Fibroblast of lung (primary cell): ENCODE measurements around the gene SEC14L2. TPM values are rescaled to one million over a fixed set of nuclear protein-coding genes. Genes with fewer than 3 reads are reported as not detected.
"Not testable (repeated sequence)": the region's sequence is repeated elsewhere in the genome, so short reads cannot be mapped to it uniquely, and the experiment has no call there.

Source experiments
- DNase-seq, 2 donors: peaks; one replicate each; pipeline versions ENCODE4 v3.0.0 to v3.0.0-alpha.2; 2010; ENCODE audit warnings: low read depth in 2 of 2
- H2AFZ ChIP-seq: 2 replicates; pipeline ENCODE4 v1.5.1; 2012; ENCODE audit warnings: low read length, control low read depth, inconsistent platforms
- H3K27ac ChIP-seq: 2 replicates; pipeline ENCODE4 v1.5.1; 2011; ENCODE audit warnings: low read length, control low read depth; ENCODE audit not compliant: insufficient read depth
- H3K27me3 ChIP-seq: 2 replicates; pipeline ENCODE4 v1.5.1; 2011; ENCODE audit warnings: mild to moderate bottlenecking, low read length; ENCODE audit not compliant: control insufficient read depth, insufficient read depth
- H3K36me3 ChIP-seq: 2 replicates; pipeline ENCODE4 v1.5.1; 2011; ENCODE audit warnings: low read length; ENCODE audit not compliant: control insufficient read depth, insufficient read depth
- H3K4me1 ChIP-seq: 2 replicates; pipeline ENCODE4 v1.5.1; 2011; ENCODE audit warnings: low read length; ENCODE audit not compliant: control insufficient read depth, insufficient read depth; ENCODE audit errors: extremely low read depth
- H3K4me2 ChIP-seq: 2 replicates; pipeline ENCODE4 v1.5.1; 2011; ENCODE audit warnings: low read length, control low read depth; ENCODE audit not compliant: insufficient read depth; ENCODE audit errors: extremely low read depth
- H3K4me3 ChIP-seq, 4 experiments: fragments of 200-600 bp in 1 of 4; sonication (generic) in 1 of 4; replicated peaks in 1 of 4; 2 replicates each; pipeline ENCODE4 v1.5.1; 2011 to 2016; ENCODE audit warnings: low read length in 4 of 4, low read depth in 3 of 4, mild to moderate bottlenecking in 3 of 4, control low read depth in 2 of 4, inconsistent platforms in 1 of 4, mixed read lengths in 1 of 4; ENCODE audit not compliant: insufficient read depth in 1 of 4; ENCODE audit errors: control extremely low read depth in 1 of 4
- H3K79me2 ChIP-seq: 2 replicates; pipeline ENCODE4 v1.5.1; 2012; ENCODE audit warnings: mild to moderate bottlenecking, low read length, inconsistent platforms; ENCODE audit not compliant: control insufficient read depth, insufficient read depth
- H3K9ac ChIP-seq: 2 replicates; pipeline ENCODE4 v1.5.1; 2011; ENCODE audit warnings: mild to moderate bottlenecking, low read length, control low read depth; ENCODE audit not compliant: insufficient read depth
- H3K9me3 ChIP-seq: 2 replicates; pipeline ENCODE4 v1.5.1; 2012; ENCODE audit warnings: low read depth, low read length; ENCODE audit not compliant: control insufficient read depth, insufficient read depth
- H4K20me1 ChIP-seq: 2 replicates; pipeline ENCODE4 v1.5.1; 2011; ENCODE audit warnings: low read length; ENCODE audit not compliant: control insufficient read depth, insufficient read depth; ENCODE audit errors: extremely low read depth
- CTCF ChIP-seq, 2 donors: IDR thresholded peaks in 1 of 2; conservative IDR thresholded peaks in 1 of 2; 1 replicate in 1 of 2; 2 replicates in 1 of 2; pipeline ENCODE4 v1.5.1; 2011 to 2012; ENCODE audit warnings: low read length in 2 of 2, control low read depth in 1 of 2, inconsistent platforms in 1 of 2, low read depth in 1 of 2, mild to moderate bottlenecking in 1 of 2
- EZH2 ChIP-seq: IDR thresholded peaks from 2 replicates; pipeline ENCODE4 v1.5.1; 2012; ENCODE audit warnings: low read length, control low read depth, mild to moderate bottlenecking; ENCODE audit errors: missing control alignments
- polyA plus RNA-seq, 2 donors: library from polyadenylated mRNA; depleted of rRNA in 1 of 2; stranded (reverse) in 1 of 2; unstranded in 1 of 2; fragments of >200 nt; gene quantifications; 2 replicates each; pipeline ENCODE4 v1.2.1, GENCODE V29; 2011 to 2012; ENCODE audit warnings: missing spikeins in 1 of 2
- total RNA-seq: library from RNA; depleted of rRNA; stranded (reverse); fragments of >200 nt; gene quantifications from 2 replicates; pipeline ENCODE4 v1.2.1, GENCODE V29; 2014

Gene SEC14L2
- total and polyA plus RNA-seq, 2 donors (not counting 1 experiment from before 2014, with no cell fraction given): 5.8 to 10.2 TPM

GRCh38 chr22:30447656-30448055 is 50.8 kb downstream of the SEC14L2 start:
- Histone ChIP-seq H3K4me1 (peaks cover 5% of the 10 kb centered on the region), H3K4me2 (no peak overlapping the region), H3K79me2 (no peaks in the 10 kb centered on the region), H3K9me3 (no peaks in the 10 kb centered on the region), H3K4me3 (no peak overlapping the region), H3K9ac (no peak overlapping the region), H3K36me3 (no peaks in the 10 kb centered on the region), H3K27ac (no peak overlapping the region), H3K27me3 (no peaks in the 10 kb centered on the region), H2AFZ (no peak overlapping the region), H4K20me1 (no peaks in the 10 kb centered on the region)
- no peak for DNase-seq
- TF ChIP-seq EZH2: no peak
- no peak for TF ChIP-seq CTCF (conservative IDR thresholded peaks at IDR 0.05 in 1 of 2, IDR thresholded peaks at IDR 0.05 in 1 of 2; ENCODE audit: low read depth in 1 of 2, low read length in 2 of 2)

GRCh38 chr22:30451488-30451887 is 54.7 kb downstream of the SEC14L2 start:
- not testable (repeated sequence) for H3K36me3 ChIP-seq, H4K20me1 ChIP-seq, H3K4me3 ChIP-seq, H2AFZ ChIP-seq, H3K9me3 ChIP-seq, H3K4me1 ChIP-seq, H3K79me2 ChIP-seq, DNase-seq, H3K9ac ChIP-seq, H3K4me2 ChIP-seq, H3K27ac ChIP-seq, H3K27me3 ChIP-seq

GRCh38 chr22:30452861-30453260 is 56.0 kb downstream of the SEC14L2 start:
- no peak overlapping the region for H2AFZ ChIP-seq
- H3K4me3 ChIP-seq: no peak overlapping the region
- H3K79me2 ChIP-seq: no peaks in the 10 kb centered on the region
- DNase-seq: no peak
- no peaks in the 10 kb centered on the region for H3K36me3 ChIP-seq
- H4K20me1 ChIP-seq: no peaks in the 10 kb centered on the region
- no peak overlapping the region for H3K4me2 ChIP-seq
- no peaks in the 10 kb centered on the region for H3K9me3 ChIP-seq
- H3K27ac ChIP-seq: no peak overlapping the region
- H3K4me1 ChIP-seq: no peaks in the 10 kb centered on the region
- H3K9ac ChIP-seq: no peak overlapping the region
- peaks cover 4% of the 10 kb centered on the region for H3K27me3 ChIP-seq
- TF ChIP-seq EZH2 (no peak), CTCF (conservative IDR thresholded peaks at IDR 0.05 in 1 of 2, IDR thresholded peaks at IDR 0.05 in 1 of 2; ENCODE audit: low read depth in 1 of 2, low read length in 2 of 2) (no peak)
